KMS-11 (cell line): ENCODE measurements around the gene ARHGEF1.
A peak's percentile ranks its signal among the peaks of the same experiment; 100 is the strongest.
"Not testable (repeated sequence)": the region's sequence is repeated elsewhere in the genome, so short reads cannot be mapped to it uniquely, and the experiment has no call there.

ENCODE experiments used
- H2AFZ ChIP-seq: fragments of 200-600 bp; sonication (generic); 2 replicates; pipeline ENCODE4 v1.6.1; 2016; ENCODE audit warnings: antibody characterized with exemption, mixed run types, low read depth
- H3K27ac ChIP-seq: fragments of 200-600 bp; sonication (generic); 2 replicates; pipeline ENCODE4 v1.6.1; 2016; ENCODE audit warnings: mild to moderate bottlenecking, mixed run types
- H3K27me3 ChIP-seq: fragments of 200-600 bp; sonication (generic); 2 replicates; pipeline ENCODE4 v1.6.1; 2017; ENCODE audit warnings: mild to moderate bottlenecking, low read depth, mixed run types, moderate library complexity; ENCODE audit not compliant: insufficient read depth
- H3K36me3 ChIP-seq: fragments of 200-600 bp; sonication (generic); 2 replicates; pipeline ENCODE4 v1.6.1; 2017; ENCODE audit warnings: mild to moderate bottlenecking, mixed run types; ENCODE audit not compliant: insufficient read depth
- H3K4me1 ChIP-seq: fragments of 200-600 bp; sonication (generic); 2 replicates; pipeline ENCODE4 v1.6.1; 2016; ENCODE audit warnings: mild to moderate bottlenecking, low read depth, mixed run types; ENCODE audit not compliant: poor library complexity, severe bottlenecking
- H3K4me2 ChIP-seq: fragments of 200-600 bp; sonication (generic); 2 replicates; pipeline ENCODE4 v1.7.0; 2016; ENCODE audit warnings: mild to moderate bottlenecking, mixed run types
- H3K4me3 ChIP-seq: fragments of 200-600 bp; sonication (generic); IDR thresholded peaks from 2 replicates; pipeline ENCODE4 v1.6.1; 2017; ENCODE audit warnings: low read depth, low read length, mixed read lengths; ENCODE audit not compliant: insufficient read depth
- H3K79me2 ChIP-seq: fragments of 200-600 bp; sonication (generic); 2 replicates; pipeline ENCODE4 v1.6.1; 2016; ENCODE audit warnings: low read depth, mixed run types; ENCODE audit not compliant: insufficient read depth
- H3K9ac ChIP-seq: fragments of 200-600 bp; sonication (generic); 2 replicates; pipeline ENCODE4 v1.6.1; 2016; ENCODE audit warnings: mild to moderate bottlenecking, mixed run types
- H4K20me1 ChIP-seq: fragments of 200-600 bp; sonication (generic); 2 replicates; pipeline ENCODE4 v1.6.1; 2016; ENCODE audit warnings: mild to moderate bottlenecking, mixed run types; ENCODE audit not compliant: insufficient read depth
- CTCF ChIP-seq: fragments of 200-600 bp; sonication (generic); conservative IDR thresholded peaks from 2 replicates; pipeline ENCODE4 v1.6.1; 2017; ENCODE audit warnings: low read depth, mild to moderate bottlenecking, antibody characterized with exemption, low read length, moderate library complexity, mixed read lengths

Gene ARHGEF1

GRCh38 chr19:41936416-41936850 is 53.4 kb downstream of the ARHGEF1 start:
- no peak overlapping the region for H3K27ac ChIP-seq
- no peak for TF ChIP-seq CTCF
- H3K9ac ChIP-seq: no peak overlapping the region
- peaks cover 64% of the 10 kb centered on the region for H3K27me3 ChIP-seq
- H3K4me2 ChIP-seq: no peak overlapping the region
- H3K4me3 ChIP-seq: no peak overlapping the region
- H2AFZ ChIP-seq: no peak overlapping the region
- no peaks in the 10 kb centered on the region for H3K79me2 ChIP-seq
- H3K36me3 ChIP-seq: no peaks in the 10 kb centered on the region
- peaks cover 6% of the 10 kb centered on the region for H3K4me1 ChIP-seq
- H4K20me1 ChIP-seq: no peaks in the 10 kb centered on the region

GRCh38 chr19:41936961-41937360 is 54.0 kb downstream of the ARHGEF1 start:
- Histone ChIP-seq H3K27ac (no peak overlapping the region), H3K79me2 (no peaks in the 10 kb centered on the region), H3K36me3 (no peaks in the 10 kb centered on the region), H3K9ac (no peak overlapping the region), H3K27me3 (peaks cover 59% of the 10 kb centered on the region), H3K4me1 (peaks cover 6% of the 10 kb centered on the region), H2AFZ (no peak overlapping the region), H4K20me1 (no peaks in the 10 kb centered on the region), H3K4me2 (no peak overlapping the region), H3K4me3 (no peak overlapping the region)
- TF ChIP-seq CTCF: no peak

- H3K79me2 ChIP-seq: no peaks in the 10 kb centered on the region
- H3K4me3 ChIP-seq: no peak overlapping the region
- peaks cover 6% of the 10 kb centered on the region for H3K4me1 ChIP-seq
- no peak overlapping the region for H3K9ac ChIP-seq
- 0 out of 2 replicates have a peak, but pooled peaks have one; percentile 20 for TF ChIP-seq CTCF
- H3K4me2 ChIP-seq: no peak overlapping the region
- no peak overlapping the region for H2AFZ ChIP-seq
- no peak overlapping the region for H3K27ac ChIP-seq
- H3K36me3 ChIP-seq: no peaks in the 10 kb centered on the region
- peaks cover 51% of the 10 kb centered on the region for H3K27me3 ChIP-seq
- H4K20me1 ChIP-seq: no peaks in the 10 kb centered on the region
Measured at GRCh38 chr19:41937525-41938468, 54.8 kb downstream of the ARHGEF1 start.

- H3K79me2 ChIP-seq, H2AFZ ChIP-seq, H3K27ac ChIP-seq, H3K9ac ChIP-seq, H3K4me2 ChIP-seq, H4K20me1 ChIP-seq, H3K36me3 ChIP-seq, H3K4me3 ChIP-seq: not testable (repeated sequence)
- Histone ChIP-seq H3K4me1 (peaks cover 13% of the 10 kb centered on the region), H3K27me3 (peaks cover 39% of the 10 kb centered on the region)
Measured at GRCh38 chr19:41939209-41939608, 56.2 kb downstream of the ARHGEF1 start.
